ENCODE measurements around the gene EXOC7. TPM values are rescaled to one million over a fixed set of nuclear protein-coding genes. Genes with fewer than 3 reads are reported as not detected.
"Not testable (repeated sequence)": the region's sequence is repeated elsewhere in the genome, so short reads cannot be mapped to it uniquely, and the experiment has no call there.

The EXOC7 gene
- total RNA-seq, 1 experiment from 2014 or later = 32.4 TPM

DNA sequence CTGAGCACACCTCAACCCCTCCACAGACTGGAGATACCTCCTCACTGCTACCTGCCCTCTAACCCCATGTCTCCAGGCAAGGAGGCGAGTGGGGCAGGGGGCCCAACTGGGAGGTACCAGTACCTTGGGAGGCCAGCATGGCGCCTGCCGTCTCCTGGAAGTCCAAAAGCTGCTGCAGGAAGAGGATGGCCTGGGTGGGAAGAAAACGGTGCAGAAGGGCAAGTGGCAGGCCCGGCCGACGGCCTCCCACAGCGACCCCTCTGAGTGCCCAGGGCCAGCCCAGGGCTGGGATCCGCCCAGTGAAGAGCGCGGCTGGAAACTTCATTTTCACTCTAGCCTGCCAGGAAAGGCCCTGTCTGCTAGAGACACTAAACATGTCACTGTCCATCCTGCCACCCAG lies 16.1 kb downstream of the EXOC7 start:
- DNase-seq (ENCODE audit: low read depth) = no peak

DNA sequence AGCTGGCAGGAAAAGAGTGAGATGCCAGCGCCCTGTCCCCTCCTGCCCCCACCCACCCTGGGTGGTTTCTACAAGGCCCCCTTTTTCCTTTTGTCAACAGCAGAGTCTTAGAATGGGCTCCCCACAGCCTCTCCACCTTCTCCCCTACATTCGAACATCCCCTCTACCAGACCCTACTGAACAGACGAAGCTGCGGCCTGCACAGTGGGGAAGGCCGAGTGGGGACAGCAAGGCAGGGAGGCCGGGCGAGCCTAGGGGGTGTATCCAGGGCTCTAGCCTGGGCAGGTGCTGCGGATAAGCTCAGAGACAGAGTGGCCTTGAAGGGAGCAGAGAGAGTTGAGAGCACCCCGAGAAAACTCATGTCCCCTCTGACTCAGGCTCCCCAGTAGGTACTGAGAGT lies 17.2 kb downstream of the EXOC7 start:
- no peak for DNase-seq (ENCODE audit: low read depth)

DNA sequence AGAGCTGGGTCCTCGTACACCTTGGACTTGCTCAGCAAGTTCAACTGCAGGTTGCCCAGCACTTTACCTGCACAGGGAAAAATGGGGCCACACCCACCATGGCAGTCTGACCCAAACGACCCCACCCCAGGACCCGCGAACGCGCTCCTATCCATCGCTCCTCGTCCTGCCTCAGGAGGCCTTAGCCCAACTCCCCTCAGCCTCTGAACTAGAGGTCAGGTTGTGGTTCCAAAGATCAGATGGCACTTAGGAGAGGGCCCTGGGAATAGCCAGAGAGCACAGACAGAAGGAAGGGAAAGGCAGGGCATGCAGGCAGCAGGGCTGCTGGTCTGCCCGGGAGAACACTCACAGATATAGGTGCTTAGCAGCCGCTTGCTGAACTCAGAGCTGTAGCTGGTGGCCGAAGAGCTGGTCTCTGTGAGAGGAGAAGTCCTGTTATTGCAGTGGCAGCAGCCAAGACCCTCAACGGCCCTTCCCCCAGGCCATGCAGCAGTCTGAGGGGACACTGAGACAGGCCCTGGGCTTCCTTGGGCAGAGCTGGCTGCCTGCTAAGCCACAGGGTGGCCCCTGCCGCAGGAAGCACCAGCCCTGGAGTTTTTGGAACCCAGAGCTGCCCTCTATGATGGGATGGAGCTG lies 17.7 kb downstream of the EXOC7 start:
- DNase-seq (ENCODE audit: low read depth) = no peak

DNA sequence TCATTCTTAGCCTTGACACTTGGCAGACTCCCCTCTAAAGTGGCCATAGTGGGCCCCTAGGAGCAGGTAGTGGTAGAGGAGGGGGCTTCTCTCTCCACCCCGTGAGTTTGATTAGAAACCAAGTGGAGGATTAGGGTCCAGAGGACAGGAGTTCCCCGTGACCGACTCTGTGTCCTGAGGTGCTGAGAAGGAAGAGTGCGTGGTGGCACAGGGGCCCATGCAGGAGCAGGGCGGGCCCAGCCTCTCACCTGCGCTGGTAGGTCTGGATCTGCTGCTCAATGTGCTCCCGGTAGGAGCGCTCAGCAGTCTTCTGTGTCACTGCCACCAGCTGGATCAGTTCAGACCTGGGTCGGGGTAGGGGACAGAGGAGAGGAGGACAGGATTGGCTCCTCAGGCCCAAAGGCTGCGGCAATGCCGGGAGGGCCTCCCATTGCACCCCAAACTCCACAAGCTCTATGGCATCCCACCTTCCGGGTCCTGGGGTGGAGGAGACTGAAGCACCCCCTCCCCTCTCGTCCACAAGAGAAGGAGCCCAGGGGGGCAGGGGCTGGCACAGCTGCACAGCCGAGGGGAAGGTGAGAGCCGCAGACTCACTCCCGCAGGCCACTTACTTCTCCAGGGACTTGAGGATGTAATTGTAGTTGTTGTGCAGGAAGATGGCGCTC lies 18.4 kb downstream of the EXOC7 start:
- no peak for DNase-seq (ENCODE audit: low read depth)

DNA sequence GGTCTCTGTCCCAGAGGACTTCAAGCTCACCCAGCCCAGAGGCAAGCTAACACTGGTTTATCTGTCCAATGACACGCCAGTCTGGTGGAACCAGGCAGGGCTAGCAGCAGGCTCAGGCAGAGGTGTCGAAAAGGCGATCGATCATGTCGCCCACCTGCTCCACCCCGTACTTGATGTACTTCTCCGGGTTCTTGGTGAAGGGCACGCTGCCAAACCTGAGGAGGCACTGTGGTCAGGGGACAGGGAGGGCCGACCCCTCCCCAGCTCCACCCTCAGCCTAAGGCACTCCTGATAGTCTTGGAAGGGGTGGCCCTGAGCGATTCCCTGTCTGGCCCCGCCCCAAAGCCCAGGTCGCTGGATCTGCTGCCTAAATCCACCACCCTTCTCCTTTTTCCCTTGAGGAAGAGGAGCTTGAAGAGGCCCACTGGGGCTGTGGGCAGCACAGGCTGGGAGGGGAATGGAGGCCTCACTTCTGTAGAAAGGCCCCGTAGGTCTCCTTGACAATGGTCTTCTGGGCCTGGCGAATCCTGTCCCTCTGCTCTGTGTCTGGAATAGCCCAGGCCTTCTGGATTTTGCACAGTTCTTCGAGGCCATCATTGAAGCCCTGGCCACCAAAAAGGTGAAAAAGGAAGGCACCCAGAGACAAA lies 19.9 kb downstream of the EXOC7 start:
- DNase-seq (ENCODE audit: low read depth) = no peak

DNA sequence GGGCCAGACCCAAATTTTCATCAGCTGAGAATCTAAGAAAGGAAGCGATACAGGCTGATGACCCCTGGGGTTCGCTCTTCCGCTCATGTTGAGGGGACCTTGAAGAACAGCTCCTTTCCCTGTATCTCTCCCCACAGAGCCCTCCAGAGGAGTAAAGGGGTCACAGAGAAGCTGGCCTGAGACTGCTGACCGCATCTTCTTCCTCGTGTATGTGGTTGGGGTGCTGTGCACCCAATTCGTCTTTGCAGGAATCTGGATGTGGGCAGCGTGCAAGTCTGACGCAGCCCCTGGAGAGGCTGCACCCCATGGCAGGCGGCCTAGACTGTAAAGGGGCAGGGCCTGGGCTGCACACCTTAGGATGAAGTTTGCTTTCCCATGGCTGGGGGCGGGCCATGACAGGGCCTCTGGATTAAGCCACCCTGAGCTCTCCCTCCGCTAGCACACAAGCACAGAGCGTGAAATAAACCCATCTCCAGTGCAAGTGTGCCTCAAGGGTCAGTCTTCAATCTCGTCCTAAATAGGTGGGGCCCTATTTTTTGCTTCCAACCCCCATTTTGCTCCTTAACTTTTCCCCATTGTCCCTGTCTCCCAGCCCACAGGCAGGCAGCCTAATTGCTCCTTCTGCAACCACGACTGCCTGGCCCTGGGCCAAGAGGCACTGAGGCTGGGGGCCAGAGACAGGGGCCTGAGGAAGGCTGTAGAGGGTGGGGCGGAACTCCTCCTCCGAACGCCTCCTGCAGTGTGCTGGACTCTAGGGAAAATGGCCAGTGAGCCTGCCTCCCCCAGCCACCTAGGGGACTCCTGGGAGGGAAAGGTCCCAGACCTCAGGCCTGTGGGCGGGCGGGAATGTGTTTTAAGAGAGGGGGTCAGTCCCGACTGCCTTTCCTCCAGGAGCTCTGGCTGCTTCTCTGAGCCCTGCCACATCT lies 21.0 kb downstream of the EXOC7 start:
- no peak for DNase-seq (ENCODE audit: low read depth)

DNA sequence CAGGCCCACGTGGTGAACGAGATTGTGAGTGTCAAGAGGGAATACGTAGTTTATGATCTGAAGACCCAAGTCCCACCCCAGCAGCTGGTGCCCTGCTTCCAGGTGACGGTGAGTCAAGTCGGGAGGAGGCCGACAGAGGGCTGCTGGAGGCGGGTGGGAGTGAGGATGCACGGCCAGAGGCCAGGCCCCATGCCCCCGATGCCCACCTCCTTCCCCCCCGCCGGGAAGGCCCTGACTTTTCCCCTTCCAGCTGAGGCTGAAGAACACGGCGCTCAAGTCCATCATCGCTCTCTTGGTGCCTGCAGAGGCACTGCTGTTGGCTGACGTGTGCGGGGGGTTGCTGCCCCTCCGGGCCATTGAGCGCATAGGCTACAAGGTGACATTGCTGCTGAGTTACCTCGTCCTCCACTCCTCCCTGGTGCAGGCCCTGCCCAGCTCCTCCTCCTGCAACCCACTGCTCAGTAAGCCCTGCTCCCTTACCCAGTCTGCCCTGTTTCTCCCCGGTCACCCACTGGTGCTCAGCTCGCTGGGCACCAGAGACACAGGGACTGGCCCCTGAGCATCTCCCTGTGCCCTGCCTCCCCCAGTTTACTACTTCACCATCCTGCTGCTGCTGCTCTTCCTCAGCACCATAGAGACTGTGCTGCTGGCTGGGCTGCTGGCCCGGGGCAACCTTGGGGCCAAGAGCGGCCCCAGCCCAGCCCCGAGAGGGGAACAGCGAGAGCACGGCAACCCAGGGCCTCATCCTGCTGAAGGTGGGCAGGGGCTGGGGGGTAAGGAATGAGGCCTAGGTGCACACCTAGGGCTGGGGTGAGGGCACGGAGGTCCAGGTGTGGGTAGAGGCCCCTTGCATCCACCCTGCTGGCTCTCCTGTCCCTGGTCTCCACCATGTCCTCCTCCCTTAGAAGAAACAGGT lies 22.0 kb downstream of the EXOC7 start:
- DNase-seq (ENCODE audit: low read depth) = no peak

DNA sequence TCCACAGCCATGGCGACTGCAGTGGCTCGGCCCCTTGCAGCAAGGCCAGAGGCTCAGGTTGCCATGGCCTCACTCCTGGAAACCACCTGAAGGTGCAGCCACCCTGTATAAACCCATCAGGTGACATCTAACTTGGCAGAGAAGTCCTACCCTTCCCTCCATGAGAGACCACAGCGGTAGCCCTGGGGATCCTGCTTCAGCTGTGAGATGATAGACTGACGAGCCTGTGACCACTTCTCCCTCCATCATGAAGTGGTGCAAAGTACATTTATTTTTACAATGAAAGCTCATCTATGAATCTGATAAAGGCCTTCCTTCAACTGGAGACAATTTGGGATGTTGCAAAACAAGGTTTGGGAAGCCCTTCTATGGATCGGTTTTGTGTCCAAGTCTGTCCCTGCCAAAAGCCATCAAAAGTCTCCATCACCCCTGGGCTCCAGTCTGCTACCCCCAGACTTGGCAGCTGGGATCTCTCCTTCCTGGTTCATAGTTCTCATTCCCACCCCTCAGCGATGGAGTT lies 22.8 kb downstream of the EXOC7 start:
- DNase-seq (ENCODE audit: low read depth) = no peak

DNA sequence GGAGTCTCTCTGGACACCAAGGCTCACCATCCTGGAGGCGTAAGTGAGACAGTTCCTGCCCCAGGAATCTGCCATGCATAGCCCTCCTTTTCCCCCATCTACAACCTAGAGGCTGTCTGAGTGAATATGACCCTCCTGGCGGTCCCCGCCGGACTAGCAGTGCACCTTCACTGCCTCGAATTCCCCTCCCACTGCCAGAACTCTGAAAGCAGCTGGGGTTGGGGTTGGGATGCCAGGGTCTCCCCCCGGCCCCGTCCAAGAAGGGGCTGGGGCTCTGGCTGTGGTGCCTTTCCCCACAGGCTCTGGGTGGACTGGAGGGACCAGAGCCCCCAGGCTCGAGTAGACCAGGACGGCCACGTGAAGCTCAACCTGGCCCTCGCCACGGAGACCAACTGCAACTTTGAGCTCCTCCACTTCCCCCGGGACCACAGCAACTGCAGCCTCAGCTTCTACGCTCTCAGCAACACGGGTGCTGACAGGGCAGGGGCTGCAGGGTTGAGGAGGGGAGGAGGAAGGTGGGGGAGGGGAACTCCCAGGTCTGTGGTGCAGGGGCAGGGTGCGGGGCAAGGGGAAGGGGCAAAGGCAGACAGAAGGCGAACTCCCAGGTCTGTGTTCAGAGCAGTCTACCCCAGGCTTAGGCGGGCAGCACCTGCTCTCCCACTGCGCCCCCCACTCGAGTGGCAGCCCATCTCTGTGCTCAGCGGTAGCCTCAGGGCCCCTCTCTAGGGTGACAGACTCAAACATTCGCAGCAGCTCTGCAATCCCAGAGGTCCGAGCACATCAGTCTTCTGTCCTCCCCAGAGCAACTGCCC lies 23.4 kb downstream of the EXOC7 start:
- no peak for DNase-seq (ENCODE audit: low read depth)

DNA sequence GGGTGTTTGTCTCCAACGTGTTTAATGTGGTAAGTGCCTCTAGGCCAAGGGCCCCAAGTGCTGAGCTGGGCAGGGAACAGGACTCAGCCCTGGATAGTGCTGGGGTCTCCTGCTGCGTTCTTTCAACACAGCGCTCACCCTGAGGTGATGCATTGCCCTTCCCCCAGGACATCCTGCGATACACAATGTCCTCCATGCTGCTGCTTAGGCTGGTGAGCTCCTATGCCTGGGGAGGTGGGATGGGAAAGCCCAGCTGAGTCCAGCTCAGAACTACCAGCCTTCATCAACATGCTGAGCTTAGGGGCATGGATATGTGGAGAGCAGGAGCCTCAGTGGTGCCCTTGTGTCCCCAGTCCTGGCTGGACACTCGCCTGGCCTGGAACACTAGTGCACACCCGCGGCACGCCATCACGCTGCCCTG lies 24.0 kb downstream of the EXOC7 start:
- no peak for DNase-seq (ENCODE audit: low read depth)

DNA sequence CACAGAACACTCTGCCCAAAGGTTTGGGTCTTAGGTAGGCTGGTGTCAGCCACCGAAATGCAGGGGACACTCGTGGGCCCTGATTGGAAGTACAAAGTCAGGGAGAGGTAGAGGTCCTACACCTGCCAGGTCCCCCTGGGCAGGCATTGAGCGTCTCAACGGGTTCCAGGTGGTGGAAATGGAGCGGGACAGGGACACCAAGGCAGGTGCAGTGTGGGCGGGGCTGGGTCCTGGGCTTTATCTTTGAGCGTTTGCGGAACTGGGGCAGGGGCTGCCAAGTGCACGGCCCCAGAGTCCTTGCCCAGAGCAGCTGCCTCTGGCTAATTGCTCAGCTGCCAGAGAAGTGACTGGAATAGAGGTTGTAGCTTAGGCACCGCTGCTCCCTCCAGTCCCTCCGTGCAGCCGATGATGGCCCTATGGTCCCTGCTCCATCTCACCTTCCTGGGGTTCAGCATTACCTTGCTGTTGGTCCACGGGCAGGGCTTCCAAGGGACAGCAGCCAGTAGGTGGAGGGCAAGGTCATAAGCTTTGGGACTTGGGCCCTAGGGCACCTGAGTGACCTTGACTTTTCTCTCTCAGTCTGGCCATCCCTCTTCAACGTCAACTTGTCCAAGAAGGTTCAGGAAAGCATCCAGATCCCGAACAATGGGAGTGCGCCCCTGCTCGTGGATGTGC lies 24.6 kb downstream of the EXOC7 start, which contains the start of gene ZACN:
Gene ZACN, plus strand, starts transcription at position 323 of the 675 bp plus-strand sequence. Its CDS starts 83 bp downstream, at position 406.
- DNase-seq (ENCODE audit: low read depth) = no peak

DNA sequence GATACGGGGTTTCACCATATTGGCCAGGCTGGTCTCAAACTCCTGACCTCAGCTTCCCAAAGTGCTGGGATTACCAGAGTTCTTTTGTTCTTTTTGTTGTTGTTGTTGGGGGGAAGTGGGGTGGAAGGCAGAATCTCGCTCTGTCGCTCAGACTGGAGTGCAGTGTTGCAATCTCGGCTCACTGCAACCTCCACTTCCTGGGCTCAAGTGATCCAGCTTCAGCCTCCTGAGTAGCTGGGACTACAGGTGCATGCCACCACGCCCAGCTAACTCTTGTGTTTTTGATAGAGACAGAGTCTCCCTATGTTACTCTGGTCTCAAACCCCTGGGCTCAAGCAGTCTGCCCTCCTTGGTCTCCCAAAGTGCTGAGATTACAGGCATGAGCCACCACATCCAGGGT lies 25.2 kb downstream of the EXOC7 start:
- DNase-seq (ENCODE audit: low read depth) = not testable (repeated sequence)

DNA sequence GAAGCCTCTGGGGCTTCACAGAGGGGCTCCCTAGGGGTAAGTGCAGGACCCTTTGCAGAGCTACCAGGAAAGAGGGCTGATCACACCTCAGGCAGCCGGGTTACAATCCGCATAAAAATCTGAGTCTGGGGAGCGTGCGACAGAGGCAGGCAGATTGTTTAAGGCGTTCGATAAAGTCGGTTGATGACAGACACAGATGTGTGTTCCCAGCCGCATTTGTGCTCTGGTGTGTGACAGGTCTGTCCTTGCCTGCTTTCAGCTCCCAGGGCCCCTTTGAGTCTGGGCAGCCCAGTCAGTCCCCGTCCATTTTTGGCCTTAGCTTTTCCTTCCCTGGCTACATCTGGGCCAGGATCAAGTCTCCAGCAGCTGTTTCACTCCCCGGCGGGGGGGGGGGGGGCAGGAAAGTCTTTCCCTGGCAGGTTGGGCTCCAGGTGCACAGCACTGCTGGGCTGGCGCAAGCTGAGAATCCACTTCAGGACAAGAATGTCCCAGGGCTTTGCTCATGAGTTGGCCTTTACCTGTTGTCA lies 25.9 kb downstream of the EXOC7 start:
- DNase-seq (ENCODE audit: low read depth) = no peak

DNA sequence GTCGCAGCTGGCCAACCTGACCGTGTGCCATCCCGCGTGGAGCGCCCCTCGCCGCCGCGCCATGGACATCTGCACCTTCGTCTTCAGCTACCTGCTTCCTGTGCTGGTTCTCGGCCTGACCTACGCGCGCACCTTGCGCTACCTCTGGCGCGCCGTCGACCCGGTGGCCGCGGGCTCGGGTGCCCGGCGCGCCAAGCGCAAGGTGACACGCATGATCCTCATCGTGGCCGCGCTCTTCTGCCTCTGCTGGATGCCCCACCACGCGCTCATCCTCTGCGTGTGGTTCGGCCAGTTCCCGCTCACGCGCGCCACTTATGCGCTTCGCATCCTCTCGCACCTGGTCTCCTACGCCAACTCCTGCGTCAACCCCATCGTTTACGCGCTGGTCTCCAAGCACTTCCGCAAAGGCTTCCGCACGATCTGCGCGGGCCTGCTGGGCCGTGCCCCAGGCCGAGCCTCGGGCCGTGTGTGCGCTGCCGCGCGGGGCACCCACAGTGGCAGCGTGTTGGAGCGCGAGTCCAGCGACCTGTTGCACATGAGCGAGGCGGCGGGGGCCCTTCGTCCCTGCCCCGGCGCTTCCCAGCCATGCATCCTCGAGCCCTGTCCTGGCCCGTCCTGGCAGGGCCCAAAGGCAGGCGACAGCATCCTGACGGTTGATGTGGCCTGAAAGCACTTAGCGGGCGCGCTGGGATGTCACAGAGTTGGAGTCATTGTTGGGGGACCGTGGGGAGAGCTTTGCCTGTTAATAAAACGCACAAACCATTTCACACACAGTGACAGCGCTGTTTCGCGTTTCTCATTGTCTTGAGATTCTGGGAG lies 26.6 kb downstream of the EXOC7 start:
- DNase-seq (ENCODE audit: low read depth) = no peak

DNA sequence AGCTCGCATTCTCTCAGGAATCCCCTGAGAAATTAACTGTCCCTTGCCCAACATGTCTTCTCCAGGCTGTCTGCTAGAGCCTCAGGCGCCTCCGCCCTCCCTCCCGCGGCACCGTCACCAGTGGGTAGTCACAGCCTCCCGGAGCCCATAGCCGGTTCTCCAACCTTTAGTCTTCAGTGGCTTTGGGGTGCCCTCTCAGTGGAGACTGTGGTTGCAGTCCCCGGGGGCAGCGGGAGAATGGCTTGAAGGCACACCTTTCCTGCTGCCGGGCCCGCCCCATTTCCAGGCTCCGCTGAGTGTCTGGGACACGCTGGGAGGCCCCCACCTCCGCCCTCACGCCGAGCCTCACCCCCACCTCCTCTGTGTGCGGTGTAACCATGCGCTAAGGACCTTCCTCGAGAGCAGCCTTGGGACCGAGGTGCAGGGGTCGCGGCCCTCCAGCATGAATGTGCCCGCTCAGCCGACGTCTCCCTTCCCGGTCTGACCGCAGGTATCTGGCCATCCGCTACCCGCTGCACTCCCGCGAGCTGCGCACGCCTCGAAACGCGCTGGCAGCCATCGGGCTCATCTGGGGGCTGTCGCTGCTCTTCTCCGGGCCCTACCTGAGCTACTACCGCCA lies 27.3 kb downstream of the EXOC7 start:
- no peak for DNase-seq (ENCODE audit: low read depth)

DNA sequence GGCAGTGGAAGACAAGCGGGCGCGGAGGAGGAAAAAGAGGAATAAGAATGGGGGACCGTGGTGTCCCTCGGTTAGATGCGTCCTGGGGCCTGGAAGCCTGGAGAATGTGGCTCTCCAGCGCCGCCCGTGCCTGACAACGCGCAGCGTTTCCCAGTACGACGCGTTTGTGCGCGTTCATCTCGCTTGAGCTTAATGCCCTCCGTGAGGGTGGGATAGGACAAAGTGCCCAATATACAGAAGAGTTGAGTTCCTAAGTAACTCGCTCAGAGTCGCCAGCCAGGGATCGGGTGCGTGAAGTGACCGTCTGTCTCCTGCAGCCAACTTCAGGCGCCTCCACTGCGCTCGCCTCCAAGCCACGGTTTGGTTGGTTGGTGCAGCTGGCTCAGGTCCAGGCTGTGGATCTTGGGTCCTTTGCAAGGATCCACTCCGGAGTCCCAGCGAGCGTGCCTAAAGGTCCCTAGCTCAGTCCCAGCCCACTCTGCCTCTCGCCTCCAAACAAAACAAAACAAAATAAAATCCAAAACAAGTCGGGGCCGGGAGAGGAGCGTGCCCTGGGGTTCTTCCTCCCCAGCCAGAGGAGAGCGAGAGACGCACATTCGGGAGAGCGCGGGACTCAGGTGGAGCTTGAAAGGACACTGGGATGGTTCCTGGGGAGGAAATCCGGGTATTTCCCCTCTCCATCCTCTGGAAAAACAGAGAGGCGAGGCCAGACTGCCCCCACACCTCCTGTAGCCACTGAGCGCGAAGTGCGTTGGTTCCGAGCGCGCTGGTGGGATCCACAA lies 28.0 kb downstream of the EXOC7 start:
- no peak for DNase-seq (ENCODE audit: low read depth)
